Measurements from ENCODE around the gene SP2. TPM values are rescaled to one million over a fixed set of nuclear protein-coding genes. Genes with fewer than 3 reads are reported as not detected.

Gene SP2
- total and polyA plus RNA-seq, 2 of the 8 experiments (the other 6 are each of a cell fraction or from before 2014, with no cell fraction given), result 5.6 to 13.8 TPM

GRCh38 chr17:47927821-47928400, 31.9 kb downstream of the SP2 start:
- Histone ChIP-seq H4K20me1 (replicated peaks in 1 of 2; ENCODE audit: control insufficient read depth in 1 of 2, insufficient read depth in 2 of 2, low read length in 2 of 2) (peaks cover 0 to 4% of the 10 kb centered on the region in 2 experiments), H3K23ac (ENCODE audit: insufficient read length) (no peak overlapping the region), H3K56ac (replicated peaks; ENCODE audit: insufficient read length, low read depth, low read length) (no peak overlapping the region), H3K9ac (replicated peaks in 1 of 4; ENCODE audit: extremely low read depth in 1 of 4, low read depth in 3 of 4, low read length in 3 of 4) (no peak overlapping the region), H3K27ac (ENCODE audit: low read depth, low read length) (no peak overlapping the region), H2BK15ac (ENCODE audit: low read length) (no peak overlapping the region), H2BK120ac (replicated peaks; ENCODE audit: low read depth, low read length) (no peak overlapping the region), H3K4me2 (ENCODE audit: insufficient read depth in 1 of 2, low read depth in 2 of 2, low read length in 2 of 2) (no peak overlapping the region), H3K4me1 (replicated peaks in 1 of 4; ENCODE audit: control insufficient read depth in 3 of 4, insufficient read depth in 4 of 4, low read length in 3 of 4) (no peaks in the 10 kb centered on the region), H3K4me3 (ENCODE audit: extremely low read depth in 1 of 4, insufficient read depth in 2 of 4, low read depth in 3 of 4, low read length in 4 of 4) (no peak overlapping the region), H2AK5ac (ENCODE audit: low read depth, low read length) (no peak overlapping the region), H3K36me3 (ENCODE audit: control insufficient read depth in 2 of 4, insufficient read depth in 4 of 4, low read length in 3 of 4) (peaks cover 3 to 22% (median 8%) of the 10 kb centered on the region in 4 experiments; a peak in 6 of 8 replicates), H4K8ac (ENCODE audit: extremely low read depth, insufficient read depth, low read length) (no peak overlapping the region), H2BK20ac (ENCODE audit: low read length) (no peak overlapping the region), H3K18ac (ENCODE audit: extremely low read depth, low read length) (no peak overlapping the region), H3K23me2 (ENCODE audit: low read depth, low read length) (no peaks in the 10 kb centered on the region), H3K4ac (replicated peaks; ENCODE audit: insufficient read length, low read depth, low read length) (no peak overlapping the region), H3K14ac (ENCODE audit: insufficient read length) (no peak overlapping the region), H3K27me3 (replicated peaks in 1 of 4; ENCODE audit: control insufficient read depth in 3 of 4, extremely low read depth in 1 of 4, insufficient read depth in 3 of 4, low read length in 3 of 4) (no peaks in the 10 kb centered on the region), H3K79me2 (ENCODE audit: control insufficient read depth in 1 of 2, insufficient read depth in 2 of 2, low read length in 2 of 2) (no peaks in the 10 kb centered on the region), H4K91ac (replicated peaks; ENCODE audit: insufficient read length, low read length) (no peak overlapping the region), H2BK5ac (ENCODE audit: low read depth, low read length) (no peak overlapping the region), H2AFZ (ENCODE audit: low read length) (no peak overlapping the region), H3K79me1 (ENCODE audit: low read depth, low read length) (no peaks in the 10 kb centered on the region), H2BK12ac (ENCODE audit: low read depth, low read length) (no peak overlapping the region), H3K9me3 (ENCODE audit: insufficient read depth in 2 of 2, low read depth in 1 of 2, low read length in 1 of 2) (no peaks in the 10 kb centered on the region), H4K5ac (ENCODE audit: insufficient read length, low read depth, low read length) (no peak overlapping the region)
- FAIRE-seq (no peak), DNase-seq (ENCODE audit: low read depth in 1 of 2, low spot score in 2 of 2) (no peak)
- ChIA-PET POLR2A (ENCODE audit: partially characterized antibody) (no interaction called here), CTCF (ENCODE audit: partially characterized antibody) (interaction anchor here (1.0 to 13.8 kb wide), 3 partner anchors 18 to 84 kb away, joined by 3 to 154 read pairs (median 4); partner anchors contain the start of gene PNPO)
- WGBS, 2 experiments (ENCODE audit: extremely low coverage in 1 of 2, insufficient coverage in 1 of 2, insufficient read length in 1 of 2, insufficient replicate concordance in 2 of 2, low coverage in 1 of 2, low lambda C conversion rate in 2 of 2, missing lambda C conversion rate in 1 of 2), result 96% methylated on average over 16 of the region's 20 CpGs; no CpG with 5 or more reads in 1 of the 2 experiments
